Gastroesophageal sphincter (tissue), 3 donors: Measurements from ENCODE around the gene ARRB1.

Experiments
- CTCF ChIP-seq, 4 experiments: fragments of 200-600 bp in 2 of 4; fragments of 450-650 bp in 2 of 4; sonication (generic) in 1 of 4; IDR thresholded peaks; one replicate each; pipeline ENCODE4 v1.5.1; 2017 to 2019; ENCODE audit warnings: antibody characterized with exemption in 4 of 4, mild to moderate bottlenecking in 2 of 4, moderate library complexity in 2 of 4
- EP300 ChIP-seq: sonication (generic); formaldehyde crosslinking; IDR thresholded peaks from one replicate; pipeline ENCODE4 v1.6.1; 2017; ENCODE audit warnings: antibody characterized with exemption, mild to moderate bottlenecking

- no peak for TF ChIP-seq CTCF (IDR thresholded peaks at IDR 0.05)
- TF ChIP-seq EP300, result no peak
Observed at GRCh38 chr11:75239531-75240290, 111.8 kb downstream of the ARRB1 start.
